HepG2 (cell line): ENCODE results near the gene TRAPPC4. TPM values are rescaled to one million over a fixed set of nuclear protein-coding genes. Genes with fewer than 3 reads are reported as not detected.
A peak's percentile ranks its signal among the peaks of the same experiment; 100 is the strongest.

Experiments
- ATM ChIP-seq: fragments of 450-650 bp; IDR thresholded peaks from 2 replicates; pipeline ENCODE4 v1.7.1; 2017; ENCODE audit warnings: mild to moderate bottlenecking, borderline replicate concordance
- DPF2 ChIP-seq: sonication (generic); formaldehyde crosslinking; IDR thresholded peaks from 2 replicates; pipeline ENCODE4 v1.4.0; 2020; ENCODE audit warnings: mild to moderate bottlenecking, low read depth, missing genetic modification reagents, borderline replicate concordance
- FOXP4 ChIP-seq: sonication (generic); formaldehyde crosslinking; IDR thresholded peaks from 2 replicates; pipeline ENCODE4 v1.4.0; 2020; ENCODE audit warnings: missing genetic modification reagents
- GPBP1L1 ChIP-seq: sonication (generic); formaldehyde crosslinking; IDR thresholded peaks from 2 replicates; pipeline ENCODE4 v1.5.0; 2020; ENCODE audit warnings: mild to moderate bottlenecking, missing genetic modification reagents
- HNRNPLL ChIP-seq: fragments of 200-400 bp; formaldehyde crosslinking; IDR thresholded peaks from 2 replicates; pipeline ENCODE4 v1.6.1; 2017; ENCODE audit warnings: mild to moderate bottlenecking, low read depth, low read length; ENCODE audit not compliant: poor library complexity, severe bottlenecking
- NRL ChIP-seq: sonication (generic); formaldehyde crosslinking; IDR thresholded peaks from 2 replicates; pipeline ENCODE4 v1.5.0; 2020; ENCODE audit warnings: missing genetic modification reagents, mild to moderate bottlenecking, moderate library complexity, borderline replicate concordance
- PITX1 ChIP-seq: sonication (generic); formaldehyde crosslinking; IDR thresholded peaks from 2 replicates; pipeline ENCODE4 v1.5.1; 2020; ENCODE audit warnings: mild to moderate bottlenecking, missing genetic modification reagents
- ZNF318 ChIP-seq: sonication (generic); formaldehyde crosslinking; IDR thresholded peaks from 2 replicates; pipeline ENCODE4 v1.4.0; 2020; ENCODE audit warnings: mild to moderate bottlenecking, missing genetic modification reagents
- ZNF691 ChIP-seq: sonication (generic); formaldehyde crosslinking; IDR thresholded peaks from 2 replicates; pipeline ENCODE4 v1.4.0; 2020; ENCODE audit warnings: missing genetic modification reagents, low read depth, mild to moderate bottlenecking, borderline replicate concordance
- polyA plus RNA-seq, 8 experiments: library from polyadenylated mRNA; depleted of rRNA in 3 of 8; stranded (reverse) in 7 of 8; unstranded in 1 of 8; fragments of >200 nt; fragmentation: Illumina TruSeq in 4 of 8; extraction: Trizol in 4 of 8; gene quantifications; 2 replicates each; pipeline versions ENCODE4 v1.2.1 to v1.2.3, GENCODE V29; 2011 to 2016; ENCODE audit warnings: low read depth in 4 of 8, missing spikeins in 1 of 8, mixed read lengths in 1 of 8; ENCODE audit not compliant: insufficient read depth in 1 of 8
- total RNA-seq, 5 experiments: library from RNA; depleted of rRNA; stranded (reverse); fragments of >200 nt; fragmentation: Illumina TruSeq; extraction: Trizol; gene quantifications; 2 replicates each; pipeline ENCODE4 v1.2.3, GENCODE V29; 2016; ENCODE audit warnings: low read depth in 1 of 5
- TF ChIP-seq, protein P1 (sequence below): sonication (generic); formaldehyde crosslinking; IDR thresholded peaks from 2 replicates; pipeline ENCODE4 v1.5.1; 2020; ENCODE audit warnings: mild to moderate bottlenecking, missing genetic modification reagents, borderline replicate concordance

The TRAPPC4 gene
- total and polyA plus RNA-seq, 2 of the 13 experiments (the other 11 are each of a cell fraction or from before 2014, with no cell fraction given): 97.4 to 140 TPM

GRCh38 chr11:118998388-118998717, 20.2 kb upstream of the TRAPPC4 start (continued):
- TF ChIP-seq, protein P1, sequence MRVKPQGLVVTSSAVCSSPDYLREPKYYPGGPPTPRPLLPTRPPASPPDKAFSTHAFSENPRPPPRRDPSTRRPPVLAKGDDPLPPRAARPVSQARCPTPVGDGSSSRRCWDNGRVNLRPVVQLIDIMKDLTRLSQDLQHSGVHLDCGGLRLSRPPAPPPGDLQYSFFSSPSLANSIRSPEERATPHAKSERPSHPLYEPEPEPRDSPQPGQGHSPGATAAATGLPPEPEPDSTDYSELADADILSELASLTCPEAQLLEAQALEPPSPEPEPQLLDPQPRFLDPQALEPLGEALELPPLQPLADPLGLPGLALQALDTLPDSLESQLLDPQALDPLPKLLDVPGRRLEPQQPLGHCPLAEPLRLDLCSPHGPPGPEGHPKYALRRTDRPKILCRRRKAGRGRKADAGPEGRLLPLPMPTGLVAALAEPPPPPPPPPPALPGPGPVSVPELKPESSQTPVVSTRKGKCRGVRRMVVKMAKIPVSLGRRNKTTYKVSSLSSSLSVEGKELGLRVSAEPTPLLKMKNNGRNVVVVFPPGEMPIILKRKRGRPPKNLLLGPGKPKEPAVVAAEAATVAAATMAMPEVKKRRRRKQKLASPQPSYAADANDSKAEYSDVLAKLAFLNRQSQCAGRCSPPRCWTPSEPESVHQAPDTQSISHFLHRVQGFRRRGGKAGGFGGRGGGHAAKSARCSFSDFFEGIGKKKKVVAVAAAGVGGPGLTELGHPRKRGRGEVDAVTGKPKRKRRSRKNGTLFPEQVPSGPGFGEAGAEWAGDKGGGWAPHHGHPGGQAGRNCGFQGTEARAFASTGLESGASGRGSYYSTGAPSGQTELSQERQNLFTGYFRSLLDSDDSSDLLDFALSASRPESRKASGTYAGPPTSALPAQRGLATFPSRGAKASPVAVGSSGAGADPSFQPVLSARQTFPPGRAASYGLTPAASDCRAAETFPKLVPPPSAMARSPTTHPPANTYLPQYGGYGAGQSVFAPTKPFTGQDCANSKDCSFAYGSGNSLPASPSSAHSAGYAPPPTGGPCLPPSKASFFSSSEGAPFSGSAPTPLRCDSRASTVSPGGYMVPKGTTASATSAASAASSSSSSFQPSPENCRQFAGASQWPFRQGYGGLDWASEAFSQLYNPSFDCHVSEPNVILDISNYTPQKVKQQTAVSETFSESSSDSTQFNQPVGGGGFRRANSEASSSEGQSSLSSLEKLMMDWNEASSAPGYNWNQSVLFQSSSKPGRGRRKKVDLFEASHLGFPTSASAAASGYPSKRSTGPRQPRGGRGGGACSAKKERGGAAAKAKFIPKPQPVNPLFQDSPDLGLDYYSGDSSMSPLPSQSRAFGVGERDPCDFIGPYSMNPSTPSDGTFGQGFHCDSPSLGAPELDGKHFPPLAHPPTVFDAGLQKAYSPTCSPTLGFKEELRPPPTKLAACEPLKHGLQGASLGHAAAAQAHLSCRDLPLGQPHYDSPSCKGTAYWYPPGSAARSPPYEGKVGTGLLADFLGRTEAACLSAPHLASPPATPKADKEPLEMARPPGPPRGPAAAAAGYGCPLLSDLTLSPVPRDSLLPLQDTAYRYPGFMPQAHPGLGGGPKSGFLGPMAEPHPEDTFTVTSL (CRISPR knock-in tag): 0 out of 2 replicates have a peak, but pooled peaks have one; percentile 19
- TF ChIP-seq NRL (CRISPR knock-in tag) (no peak), PITX1 (CRISPR knock-in tag) (peak; percentile 5; the same call in 1 of the 2 replicates), ZNF318 (CRISPR knock-in tag) (0 out of 2 replicates have a peak, but pooled peaks have one; percentile 18), DPF2 (0 out of 2 replicates have a peak, but pooled peaks have one; percentile 30), ZNF691 (CRISPR knock-in tag) (peak; percentile 25; the same call in 1 of the 2 replicates), FOXP4 (CRISPR knock-in tag) (no peak), HNRNPLL (peak; percentile 1), ATM (no peak), GPBP1L1 (no peak)
